Activated CD4-positive, alpha-beta T cell treated with anti-CD3 and anti-CD28 coated beads, Interleukin-2, amount 50 U/mL, for 16 hours (primary cell): ENCODE results near the gene GAA.

Experiments used
- DNase-seq: peaks from one replicate; pipeline ENCODE4 v3.0.0-alpha.2; 2020

The GAA gene

GRCh38 chr17:80101011-80101945, at the start of gene GAA:
GAA (plus strand) TSS chr17:80101581; CDS start chr17:80104587, 3,006 bp downstream.
- DNase-seq: peak; percentile 87

- DNase-seq: no peak
Observed at GRCh38 chr17:80051681-80052080, 49.7 kb upstream of the GAA start.

GRCh38 chr17:80053102-80053501, 48.3 kb upstream of the GAA start:
- DNase-seq: no peak

- DNase-seq: no peak
Observed at GRCh38 chr17:80055597-80055996, 45.8 kb upstream of the GAA start.

- DNase-seq: no peak
Observed at GRCh38 chr17:80058311-80058955, 42.9 kb upstream of the GAA start.

- no peak for DNase-seq
Observed at GRCh38 chr17:80060644-80061043, 40.7 kb upstream of the GAA start.

GRCh38 chr17:80061421-80061820, 40.0 kb upstream of the GAA start:
- DNase-seq: no peak

- peak; percentile 6 for DNase-seq
Observed at GRCh38 chr17:80063830-80064585, 37.4 kb upstream of the GAA start.

- DNase-seq: no peak
Observed at GRCh38 chr17:80064696-80065095, 36.7 kb upstream of the GAA start.

GRCh38 chr17:80065478-80066170, 35.8 kb upstream of the GAA start:
- DNase-seq: no peak

- DNase-seq: no peak
Observed at GRCh38 chr17:80067393-80067986, 33.9 kb upstream of the GAA start.

GRCh38 chr17:80068301-80069222, 32.8 kb upstream of the GAA start:
- DNase-seq: no peak

- DNase-seq: no peak
Observed at GRCh38 chr17:80070375-80071115, 30.8 kb upstream of the GAA start.

GRCh38 chr17:80071116-80071841, 30.1 kb upstream of the GAA start:
- no peak for DNase-seq

GRCh38 chr17:80072410-80072809, 29.0 kb upstream of the GAA start:
- DNase-seq: no peak

GRCh38 chr17:80080081-80080480, 21.3 kb upstream of the GAA start:
- no peak for DNase-seq

GRCh38 chr17:80081596-80081995, 19.8 kb upstream of the GAA start:
- DNase-seq: no peak

- peak; percentile 78 for DNase-seq
Observed at GRCh38 chr17:80082403-80083135, 18.8 kb upstream of the GAA start.

- no peak for DNase-seq
Observed at GRCh38 chr17:80083136-80083661, 18.2 kb upstream of the GAA start.
